Gastrocnemius medialis (tissue), 4 donors: ENCODE measurements around the gene ENOX1.

Experiments
- CTCF ChIP-seq, 5 experiments: fragments of 450-650 bp in 3 of 5; fragments of 200-600 bp in 2 of 5; sonication (generic) in 2 of 5; IDR thresholded peaks in 4 of 5; conservative IDR thresholded peaks in 1 of 5; 1 replicate in 4 of 5; 2 replicates in 1 of 5; pipeline ENCODE4 v1.5.1; 2016 to 2019; ENCODE audit warnings: antibody characterized with exemption in 5 of 5, mild to moderate bottlenecking in 3 of 5, moderate library complexity in 3 of 5
- POLR2A ChIP-seq, 2 donors: fragments of 450-650 bp; IDR thresholded peaks; one replicate each; pipeline ENCODE4 v1.6.1; 2017; ENCODE audit warnings: antibody characterized with exemption in 2 of 2, mild to moderate bottlenecking in 2 of 2, moderate library complexity in 2 of 2

DNA sequence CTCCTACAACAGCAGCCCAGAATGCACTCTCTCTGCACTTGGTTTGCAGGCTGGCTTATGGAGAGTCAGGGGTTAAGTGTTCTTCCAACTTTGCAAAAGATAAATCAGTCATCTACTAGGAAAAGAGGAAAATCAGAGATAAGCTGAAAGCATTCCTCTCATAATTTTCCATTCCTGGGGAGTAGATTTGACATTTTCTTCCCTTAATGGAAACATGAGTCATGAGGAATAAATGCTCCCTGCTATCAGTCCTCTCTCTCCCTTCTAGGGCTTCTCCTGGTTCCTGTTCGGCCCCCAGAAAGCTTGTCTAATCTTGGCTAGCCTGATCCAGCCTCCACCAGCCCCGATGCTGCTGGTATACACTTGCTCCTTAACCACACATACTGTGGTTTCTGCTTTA is 28.4 kb upstream of the ENOX1 start:
- TF ChIP-seq POLR2A (IDR thresholded peaks at IDR 0.05): no peak
- no peak for TF ChIP-seq CTCF (IDR thresholded peaks at IDR 0.05 in 4 of 5, conservative IDR thresholded peaks at IDR 0.05 in 1 of 5)
